Activated CD4-positive, alpha-beta T cell treated with anti-CD3 and anti-CD28 coated beads, Interleukin-2, amount 50 U/mL, for 4 hours (primary cell): ENCODE results near the gene KCNMA1.
"Not testable (repeated sequence)": the region's sequence is repeated elsewhere in the genome, so short reads cannot be mapped to it uniquely, and the experiment has no call there.

Experiments
- DNase-seq, 2 experiments: peaks; one replicate each; pipeline ENCODE4 v3.0.0-alpha.2; 2020

Gene KCNMA1

GRCh38 chr10:77433546-77433945, 204.1 kb downstream of the KCNMA1 start:
- DNase-seq = no peak

- DNase-seq = no peak
Measured at GRCh38 chr10:77431980-77432797, 205.4 kb downstream of the KCNMA1 start.

- DNase-seq = no peak
Measured at GRCh38 chr10:77431209-77431611, 206.4 kb downstream of the KCNMA1 start.

GRCh38 chr10:77430530-77430929, 207.1 kb downstream of the KCNMA1 start:
- no peak for DNase-seq

GRCh38 chr10:77428691-77429395, 208.8 kb downstream of the KCNMA1 start:
- no peak for DNase-seq

- no peak for DNase-seq
Measured at GRCh38 chr10:77424257-77424656, 213.4 kb downstream of the KCNMA1 start.

- DNase-seq = no peak
Measured at GRCh38 chr10:77422491-77423338, 214.9 kb downstream of the KCNMA1 start.

GRCh38 chr10:77421591-77421990, 216.0 kb downstream of the KCNMA1 start:
- no peak for DNase-seq

GRCh38 chr10:77420947-77421523, 216.6 kb downstream of the KCNMA1 start:
- DNase-seq = no peak

GRCh38 chr10:77419979-77420378, 217.6 kb downstream of the KCNMA1 start:
- no peak for DNase-seq

GRCh38 chr10:77419056-77419455, 218.6 kb downstream of the KCNMA1 start:
- no peak for DNase-seq

- no peak for DNase-seq
Measured at GRCh38 chr10:77417806-77418640, 219.6 kb downstream of the KCNMA1 start.

GRCh38 chr10:77417359-77417758, 220.2 kb downstream of the KCNMA1 start:
- DNase-seq = no peak

- no peak for DNase-seq
Measured at GRCh38 chr10:77416311-77417135, 221.1 kb downstream of the KCNMA1 start.

- no peak for DNase-seq
Measured at GRCh38 chr10:77415313-77415960, 222.2 kb downstream of the KCNMA1 start.

- no peak for DNase-seq
Measured at GRCh38 chr10:77413231-77413630, 224.4 kb downstream of the KCNMA1 start.

GRCh38 chr10:77412573-77413133, 225.0 kb downstream of the KCNMA1 start:
- not testable (repeated sequence) for DNase-seq

- no peak for DNase-seq
Measured at GRCh38 chr10:77411805-77412204, 225.8 kb downstream of the KCNMA1 start.

GRCh38 chr10:77410523-77410922, 227.1 kb downstream of the KCNMA1 start:
- no peak for DNase-seq
